H1 (cell line): ENCODE measurements around the gene CHPF. TPM values are rescaled to one million over a fixed set of nuclear protein-coding genes. Genes with fewer than 3 reads are reported as not detected.

ENCODE experiments used
- CTCF ChIA-PET: fragments of 300-600 bp; sonication (Branson Sonifier 250); formaldehyde crosslinking; loops from one replicate; lab custom pipeline; 2021; ENCODE audit not compliant: partially characterized antibody; lab: Charles Lee
- POLR2A ChIA-PET: fragments of 300-600 bp; sonication (Branson Sonifier 250); formaldehyde crosslinking; loops from one replicate; lab custom pipeline; 2021; ENCODE audit warnings: inconsistent platforms; ENCODE audit not compliant: partially characterized antibody; lab: Charles Lee
- DNase-seq, 2 experiments: peaks; one replicate each; pipeline versions ENCODE4 v3.0.0 to v3.0.0-alpha.2; 2010 to 2022; ENCODE audit warnings: low spot score in 2 of 2, low read depth in 1 of 2, mixed read lengths in 1 of 2
- FAIRE-seq: peaks from 2 replicates; lab custom pipeline; 2011; peaks lifted over from hg19 to GRCh38; lab: Jason Lieb, UNC
- H2AFZ ChIP-seq: 2 replicates; pipeline ENCODE4 v1.8.1; 2012; ENCODE audit warnings: low read length, inconsistent platforms
- H2AK5ac ChIP-seq: 2 replicates; pipeline ENCODE4 v1.6.1; 2013; ENCODE audit warnings: low read depth, low read length
- H2BK120ac ChIP-seq: replicated peaks from 2 replicates; pipeline ENCODE3; 2013; ENCODE audit warnings: low read depth, low read length, inconsistent platforms
- H2BK12ac ChIP-seq: 2 replicates; pipeline ENCODE4 v1.6.1; 2013; ENCODE audit warnings: low read depth, low read length
- H2BK15ac ChIP-seq: 2 replicates; pipeline ENCODE4 v1.6.1; 2013; ENCODE audit warnings: low read length
- H2BK20ac ChIP-seq: 2 replicates; pipeline ENCODE4 v1.6.1; 2013; ENCODE audit warnings: low read length
- H2BK5ac ChIP-seq: 2 replicates; pipeline ENCODE4 v1.6.1; 2013; ENCODE audit warnings: low read depth, low read length
- H3K14ac ChIP-seq: 2 replicates; pipeline ENCODE4 v1.6.1; 2013; ENCODE audit warnings: inconsistent platforms; ENCODE audit not compliant: insufficient read length
- H3K18ac ChIP-seq: 2 replicates; pipeline ENCODE4 v1.6.1; 2013; ENCODE audit warnings: low read length; ENCODE audit errors: extremely low read depth
- H3K23ac ChIP-seq: 2 replicates; pipeline ENCODE4 v1.6.1; 2013; ENCODE audit warnings: inconsistent platforms; ENCODE audit not compliant: insufficient read length
- H3K23me2 ChIP-seq: 2 replicates; pipeline ENCODE4 v1.6.1; 2013; ENCODE audit warnings: low read depth, low read length
- H3K27ac ChIP-seq: 2 replicates; pipeline ENCODE4 v1.6.1; 2011; ENCODE audit warnings: low read depth, low read length, inconsistent platforms
- H3K27me3 ChIP-seq, 4 experiments: replicated peaks in 1 of 4; 1 replicate in 1 of 4; 2 replicates in 3 of 4; pipeline versions ENCODE4 v1.6.1 to v1.8.1; 2011 to 2013; ENCODE audit warnings: low read length in 3 of 4, mild to moderate bottlenecking in 3 of 4, inconsistent platforms in 2 of 4, mixed read lengths in 2 of 4, moderate library complexity in 1 of 4; ENCODE audit not compliant: control insufficient read depth in 3 of 4, insufficient read depth in 3 of 4; ENCODE audit errors: extremely low read depth in 1 of 4
- H3K36me3 ChIP-seq, 4 experiments: 2 replicates each; pipeline versions ENCODE4 v1.6.1 to v1.8.1; 2011 to 2013; ENCODE audit warnings: mild to moderate bottlenecking in 4 of 4, low read length in 3 of 4, moderate library complexity in 2 of 4, control low read depth in 1 of 4, inconsistent platforms in 1 of 4; ENCODE audit not compliant: insufficient read depth in 4 of 4, control insufficient read depth in 2 of 4
- H3K4ac ChIP-seq: replicated peaks from 2 replicates; pipeline ENCODE3; 2013; ENCODE audit warnings: low read length, low read depth, mixed read lengths, inconsistent platforms; ENCODE audit not compliant: insufficient read length
- H3K4me1 ChIP-seq, 4 experiments: replicated peaks in 1 of 4; 1 replicate in 1 of 4; 2 replicates in 3 of 4; pipeline versions ENCODE4 v1.6.1 to v1.8.1; 2011 to 2013; ENCODE audit warnings: low read length in 3 of 4, inconsistent platforms in 2 of 4, mixed read lengths in 1 of 4; ENCODE audit not compliant: insufficient read depth in 4 of 4, control insufficient read depth in 3 of 4
- H3K4me2 ChIP-seq, 2 experiments: 2 replicates each; pipeline versions ENCODE4 v1.6.1 to v1.8.1; 2011 to 2013; ENCODE audit warnings: low read depth in 2 of 2, low read length in 2 of 2, control low read depth in 1 of 2, inconsistent platforms in 1 of 2, mild to moderate bottlenecking in 1 of 2; ENCODE audit not compliant: insufficient read depth in 1 of 2
- H3K4me3 ChIP-seq, 4 experiments: fragments of 200-600, 300-600 bp in 1 of 4; sonication (generic), shearing (Covaris generic), sonication (Bioruptor Twin) in 1 of 4; 2 replicates each; pipeline versions ENCODE4 v1.5.1 to v1.8.1; 2011 to 2016; ENCODE audit warnings: low read length in 4 of 4, low read depth in 3 of 4, control low read depth in 2 of 4, inconsistent platforms in 2 of 4, mild to moderate bottlenecking in 2 of 4, mixed read lengths in 1 of 4, moderate library complexity in 1 of 4; ENCODE audit not compliant: insufficient read depth in 2 of 4; ENCODE audit errors: extremely low read depth in 1 of 4
- H3K56ac ChIP-seq: replicated peaks from 2 replicates; pipeline ENCODE3; 2013; ENCODE audit warnings: low read depth, mild to moderate bottlenecking, mixed read lengths, low read length, inconsistent platforms; ENCODE audit not compliant: insufficient read length
- H3K79me1 ChIP-seq: 2 replicates; pipeline ENCODE4 v1.6.1; 2013; ENCODE audit warnings: low read depth, low read length, control low read depth
- H3K79me2 ChIP-seq, 2 experiments: 2 replicates each; pipeline versions ENCODE4 v1.6.1 to v1.8.1; 2012 to 2013; ENCODE audit warnings: low read length in 2 of 2, mild to moderate bottlenecking in 2 of 2, inconsistent platforms in 1 of 2; ENCODE audit not compliant: insufficient read depth in 2 of 2, control insufficient read depth in 1 of 2
- H3K9ac ChIP-seq, 4 experiments: replicated peaks in 1 of 4; 1 replicate in 1 of 4; 2 replicates in 3 of 4; pipeline versions ENCODE4 v1.6.1 to v1.8.1; 2011 to 2013; ENCODE audit warnings: low read depth in 3 of 4, low read length in 3 of 4, control low read depth in 2 of 4, mild to moderate bottlenecking in 2 of 4, moderate library complexity in 2 of 4, inconsistent platforms in 1 of 4; ENCODE audit errors: extremely low read depth in 1 of 4
- H3K9me3 ChIP-seq, 2 experiments: 2 replicates each; pipeline versions ENCODE4 v1.6.1 to v1.8.1; 2012 to 2013; ENCODE audit warnings: mild to moderate bottlenecking in 2 of 2, moderate library complexity in 2 of 2, control low read depth in 1 of 2, inconsistent platforms in 1 of 2, low read depth in 1 of 2, low read length in 1 of 2, mixed read lengths in 1 of 2; ENCODE audit not compliant: insufficient read depth in 2 of 2
- H4K20me1 ChIP-seq, 2 experiments: replicated peaks in 1 of 2; 2 replicates each; pipeline versions ENCODE3 to v1.8.1; 2011 to 2013; ENCODE audit warnings: inconsistent platforms in 2 of 2, low read length in 2 of 2, mild to moderate bottlenecking in 1 of 2; ENCODE audit not compliant: insufficient read depth in 2 of 2, control insufficient read depth in 1 of 2
- H4K5ac ChIP-seq: 2 replicates; pipeline ENCODE4 v1.6.1; 2013; ENCODE audit warnings: low read length, low read depth, mixed read lengths, inconsistent platforms; ENCODE audit not compliant: insufficient read length
- H4K8ac ChIP-seq: 2 replicates; pipeline ENCODE4 v1.8.0; 2013; ENCODE audit warnings: mild to moderate bottlenecking, moderate library complexity, low read length, inconsistent platforms; ENCODE audit not compliant: insufficient read depth; ENCODE audit errors: extremely low read depth
- H4K91ac ChIP-seq: replicated peaks from 2 replicates; pipeline ENCODE3; 2013; ENCODE audit warnings: low read length, mixed read lengths, inconsistent platforms; ENCODE audit not compliant: insufficient read length
- HDAC2 ChIP-seq, 2 experiments: fragments of 300-600 bp in 1 of 2; sonication (generic) in 1 of 2; IDR thresholded peaks; 2 replicates each; pipeline ENCODE4 v1.6.1; 2011 to 2012; ENCODE audit warnings: low read depth in 2 of 2, low read length in 2 of 2, mild to moderate bottlenecking in 2 of 2, moderate library complexity in 2 of 2, borderline replicate concordance in 1 of 2, inconsistent platforms in 1 of 2
- KDM4A ChIP-seq: IDR thresholded peaks from one replicate; pipeline ENCODE4 v1.7.1; 2012; ENCODE audit warnings: low read depth, mild to moderate bottlenecking, moderate library complexity, low read length, inconsistent platforms; ENCODE audit not compliant: severe bottlenecking
- TAF1 ChIP-seq: IDR thresholded peaks from 2 replicates; pipeline ENCODE4 v1.6.1; 2011; ENCODE audit warnings: mild to moderate bottlenecking, low read depth, low read length
- TBP ChIP-seq: IDR thresholded peaks from 2 replicates; pipeline ENCODE4 v1.6.1; 2011; ENCODE audit warnings: low read depth, low read length, improper control_type of control experiment
- WGBS, 2 experiments: shearing (Covaris generic) in 1 of 2; methylation state at CpG; one replicate each; pipeline versions ENCODE4 v1.1.6 to v1.1.7; 2013 to 2015; ENCODE audit warnings: low lambda C conversion rate in 2 of 2, mixed read lengths in 2 of 2, inconsistent platforms in 1 of 2, low coverage in 1 of 2, missing lambda C conversion rate in 1 of 2; ENCODE audit not compliant: insufficient replicate concordance in 2 of 2, insufficient coverage in 1 of 2, insufficient read length in 1 of 2; ENCODE audit errors: extremely low coverage in 1 of 2, missing lambda C conversion rate in 1 of 2; 5-methylcytosine and 5-hydroxymethylcytosine counted together
- polyA plus RNA-seq, 7 experiments: library from polyadenylated mRNA; depleted of rRNA in 3 of 7; stranded (reverse) in 5 of 7; unstranded in 2 of 7; fragments of >200 nt in 5 of 7; fragments of 200-250 nt in 2 of 7; gene quantifications; 1 replicate in 5 of 7; 2 replicates in 1 of 7; 4 replicates in 1 of 7; pipeline versions ENCODE4 v1.2.1 to v1.2.3, GENCODE V29; 2011 to 2013; ENCODE audit warnings: missing spikeins in 2 of 7, mixed read lengths in 2 of 7
- total RNA-seq: library from RNA; stranded (reverse); fragmentation: NEBNext Ultra II Directional; extraction: Animal tissue kit (Norgen Biotek cat#: 25700); gene quantifications from 2 replicates; pipeline ENCODE4 v1.2.1, GENCODE V29; 2021

The CHPF gene
- total and polyA plus RNA-seq, 2 of the 8 experiments (the other 6 are each of a cell fraction or from before 2014, with no cell fraction given) = 62.9 to 67.3 TPM

DNA sequence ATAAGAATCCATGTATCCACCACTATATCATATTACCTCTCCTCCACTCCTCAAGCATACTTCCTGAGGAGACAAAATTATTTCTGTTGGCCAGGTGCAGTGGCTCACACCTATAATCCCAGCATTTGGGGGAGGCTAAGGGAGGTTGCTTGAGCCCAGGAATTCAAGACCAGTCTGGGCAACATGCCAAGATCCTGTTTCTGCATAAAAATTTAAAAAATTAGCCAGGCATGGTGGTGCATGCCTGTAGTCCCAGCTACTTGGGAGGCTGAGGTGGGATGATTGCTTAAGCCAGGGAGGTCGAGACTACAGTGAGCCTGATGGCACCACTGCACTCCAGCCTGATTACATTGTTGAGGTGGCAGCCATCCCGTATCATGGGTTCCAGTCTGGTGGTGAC, 37.7 kb upstream of the CHPF start:
- no peak overlapping the region for H3K56ac ChIP-seq
- no peak overlapping the region for H2BK5ac ChIP-seq
- H2BK12ac ChIP-seq = no peak overlapping the region
- H3K9ac ChIP-seq = no peak overlapping the region
- no peaks in the 10 kb centered on the region; a peak in 1 of 7 replicates for H3K27me3 ChIP-seq
- no peak overlapping the region for H2BK120ac ChIP-seq
- H4K8ac ChIP-seq = no peak overlapping the region
- no peak overlapping the region for H3K4me3 ChIP-seq
- H3K4me2 ChIP-seq = no peak overlapping the region
- no peak overlapping the region for H2AFZ ChIP-seq
- CTCF ChIA-PET = interaction anchor here (0.6 to 5.9 kb wide), 6 partner anchors 10 to 38 kb away, joined by 3 to 51 read pairs (median 3); partner anchors contain the start of gene OBSL1
- no peaks in the 10 kb centered on the region for H3K79me2 ChIP-seq
- no peak overlapping the region for H2BK20ac ChIP-seq
- no peak overlapping the region for H3K14ac ChIP-seq
- no peak for DNase-seq
- no peaks in the 10 kb centered on the region for H3K9me3 ChIP-seq
- H3K4me1 ChIP-seq = peaks cover 7 to 14% (median 11%) of the 10 kb centered on the region in 4 experiments
- no peaks in the 10 kb centered on the region; the same call in 1 of the 2 replicates for H3K23me2 ChIP-seq
- POLR2A ChIA-PET = interaction anchor here (1.3 to 18.6 kb wide), 3 partner anchors 10 to 23 kb away, joined by 3 to 293 read pairs (median 4); partner anchors contain the start of gene OBSL1
- no peak for FAIRE-seq
- no peak overlapping the region for H2BK15ac ChIP-seq
- no peak overlapping the region for H3K23ac ChIP-seq
- 88% methylated on average over 2 of the region's 2 CpGs; no CpG with 5 or more reads in 1 of the 2 experiments for WGBS, 2 experiments
- no peak overlapping the region for H3K4ac ChIP-seq
- no peak overlapping the region for H4K91ac ChIP-seq
- H3K18ac ChIP-seq = no peak overlapping the region
- H3K79me1 ChIP-seq = no peaks in the 10 kb centered on the region
- H4K20me1 ChIP-seq = no peaks in the 10 kb centered on the region
- H2AK5ac ChIP-seq = no peak overlapping the region
- H4K5ac ChIP-seq = no peak overlapping the region
- H3K27ac ChIP-seq = no peak overlapping the region
- H3K36me3 ChIP-seq = no peaks in the 10 kb centered on the region
- TF ChIP-seq HDAC2 (IDR thresholded peaks at IDR 0.05; ENCODE audit: borderline replicate concordance in 1 of 2, low read depth in 2 of 2, low read length in 2 of 2) = no peak
- TF ChIP-seq KDM4A = no peak
- TF ChIP-seq TAF1 = no peak
- no peak for TF ChIP-seq TBP
